ENCODE data around the gene CAMK2A.

The CAMK2A gene

DNA sequence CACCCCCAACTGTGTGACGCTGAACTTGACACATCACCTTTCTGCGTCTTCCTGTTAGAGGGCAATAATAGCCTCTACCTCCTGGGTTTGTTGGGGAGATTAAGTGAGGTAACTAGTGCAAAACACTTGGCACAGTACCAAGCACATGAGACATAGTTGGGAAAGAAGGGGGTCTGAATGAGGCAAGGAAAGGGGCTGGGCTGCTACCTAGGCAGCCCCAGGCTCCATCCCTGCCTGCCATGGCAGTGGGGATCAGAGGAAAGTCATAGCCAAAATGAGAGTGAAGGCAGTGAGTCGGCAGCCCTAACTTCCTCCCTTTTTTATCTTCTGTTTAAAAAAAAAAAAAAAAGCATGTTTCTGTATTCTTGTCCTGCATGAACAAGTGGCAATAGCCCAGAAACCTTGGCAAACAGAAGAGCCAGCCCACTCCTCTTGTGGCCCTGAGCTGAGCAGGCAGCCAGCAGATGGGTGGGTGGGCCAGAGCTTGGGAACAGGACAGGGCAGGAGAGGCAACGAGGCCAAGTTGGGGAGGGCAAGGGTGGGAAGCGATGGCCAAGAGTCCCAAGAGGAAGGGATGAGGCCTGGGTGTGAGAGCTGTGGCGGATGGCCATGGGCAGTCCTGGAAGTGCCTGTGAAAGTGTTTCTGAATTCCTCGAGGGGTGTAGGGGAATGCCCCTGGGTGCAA lies 11.4 kb downstream of the CAMK2A start:
- DNase-seq, result no peak

- no peak for DNase-seq
These were observed 12.5 kb downstream of the CAMK2A start for GRCh38 chr5:150277043-150277442.

GRCh38 chr5:150274811-150275210 lies 14.8 kb downstream of the CAMK2A start:
- DNase-seq, result no peak

DNA sequence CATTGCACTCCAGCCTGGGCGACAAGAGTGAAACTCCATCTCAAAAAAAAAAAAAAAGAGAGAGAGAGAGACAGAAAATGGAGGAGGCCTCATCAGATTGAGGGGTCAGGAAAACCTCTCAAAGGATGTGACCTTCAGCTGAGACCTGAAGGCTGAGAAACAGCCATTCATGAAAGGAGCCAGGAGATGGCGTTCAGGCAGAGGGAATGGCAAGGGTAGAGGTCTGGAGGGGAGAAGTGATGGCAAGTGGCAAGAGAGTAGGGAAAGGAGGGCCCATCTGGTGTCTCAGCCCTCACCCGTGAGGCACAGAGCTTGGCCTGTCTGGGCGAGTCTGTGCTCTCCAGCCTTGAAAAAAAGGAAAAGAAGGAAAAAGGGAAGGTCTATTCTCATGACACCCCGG lies 17.0 kb downstream of the CAMK2A start:
- no peak for DNase-seq

DNA sequence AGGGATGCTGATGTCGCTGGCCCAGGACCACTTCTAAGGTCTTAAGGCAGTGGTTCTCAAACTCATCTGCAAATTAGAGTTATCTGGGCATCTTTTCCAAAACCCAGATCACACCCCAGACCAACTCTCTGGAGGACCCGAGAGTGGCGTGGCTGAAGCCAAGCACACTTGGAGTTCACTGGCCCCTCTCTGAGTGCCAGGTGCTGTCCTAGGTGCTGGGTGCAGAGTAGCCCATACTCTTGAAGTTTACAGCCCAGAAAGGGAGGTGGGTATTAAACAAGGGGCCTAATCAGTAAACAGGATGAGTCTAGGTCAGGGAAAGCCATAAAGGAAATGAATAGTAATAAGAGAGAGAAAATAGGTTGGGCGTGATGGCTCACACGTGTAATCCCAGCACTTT lies 17.6 kb downstream of the CAMK2A start:
- DNase-seq, result no peak

- DNase-seq, result no peak
These were observed 18.3 kb downstream of the CAMK2A start for GRCh38 chr5:150271296-150271692.

GRCh38 chr5:150270541-150271295 lies 18.9 kb downstream of the CAMK2A start:
- no peak for DNase-seq

DNA sequence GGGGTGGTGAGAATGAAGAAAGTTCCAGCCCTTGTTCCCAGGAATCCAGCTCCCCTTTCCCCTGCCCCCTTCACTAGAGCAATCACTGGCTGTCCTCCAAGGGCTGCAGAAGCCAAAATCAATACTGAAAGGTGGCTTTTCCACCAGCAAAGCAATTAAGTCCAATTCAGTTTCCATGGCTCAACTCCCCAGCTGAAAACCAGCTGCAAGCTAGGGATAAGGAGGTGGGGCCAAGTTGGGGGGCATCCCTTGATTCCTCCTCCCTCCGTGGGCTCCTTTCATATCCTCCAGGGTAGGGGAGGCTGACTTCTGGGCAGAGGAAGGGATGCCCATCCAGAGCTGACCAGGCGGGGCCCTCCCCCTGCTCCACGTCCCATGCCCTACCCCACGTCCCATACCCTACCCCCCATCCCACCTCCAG lies 22.7 kb downstream of the CAMK2A start:
- no peak for DNase-seq

DNA sequence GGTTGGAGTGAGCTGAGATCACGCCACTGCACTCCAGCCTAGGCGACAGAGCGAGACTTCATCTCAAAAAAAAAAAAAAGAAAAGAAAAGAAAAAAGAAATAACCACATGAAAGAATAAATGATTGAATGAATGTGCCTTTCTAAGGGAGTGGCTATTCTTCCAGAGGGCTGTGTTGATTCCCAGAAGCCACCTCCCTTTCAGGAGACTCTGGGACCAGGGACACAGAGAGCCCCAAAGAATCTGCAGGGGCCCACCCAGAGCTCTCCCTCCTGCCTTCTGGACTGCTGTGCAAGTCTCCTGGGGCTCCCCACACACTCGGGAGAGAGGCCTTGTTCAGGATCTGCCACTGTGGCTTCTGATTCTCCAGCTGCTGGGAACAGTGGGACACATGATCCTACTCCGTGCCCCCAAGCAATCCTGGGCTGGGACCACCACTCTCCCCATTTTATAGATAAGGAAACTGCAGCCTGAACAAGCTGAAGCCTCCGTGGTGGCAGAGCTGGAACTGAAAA lies 23.6 kb downstream of the CAMK2A start:
- no peak for DNase-seq

DNA sequence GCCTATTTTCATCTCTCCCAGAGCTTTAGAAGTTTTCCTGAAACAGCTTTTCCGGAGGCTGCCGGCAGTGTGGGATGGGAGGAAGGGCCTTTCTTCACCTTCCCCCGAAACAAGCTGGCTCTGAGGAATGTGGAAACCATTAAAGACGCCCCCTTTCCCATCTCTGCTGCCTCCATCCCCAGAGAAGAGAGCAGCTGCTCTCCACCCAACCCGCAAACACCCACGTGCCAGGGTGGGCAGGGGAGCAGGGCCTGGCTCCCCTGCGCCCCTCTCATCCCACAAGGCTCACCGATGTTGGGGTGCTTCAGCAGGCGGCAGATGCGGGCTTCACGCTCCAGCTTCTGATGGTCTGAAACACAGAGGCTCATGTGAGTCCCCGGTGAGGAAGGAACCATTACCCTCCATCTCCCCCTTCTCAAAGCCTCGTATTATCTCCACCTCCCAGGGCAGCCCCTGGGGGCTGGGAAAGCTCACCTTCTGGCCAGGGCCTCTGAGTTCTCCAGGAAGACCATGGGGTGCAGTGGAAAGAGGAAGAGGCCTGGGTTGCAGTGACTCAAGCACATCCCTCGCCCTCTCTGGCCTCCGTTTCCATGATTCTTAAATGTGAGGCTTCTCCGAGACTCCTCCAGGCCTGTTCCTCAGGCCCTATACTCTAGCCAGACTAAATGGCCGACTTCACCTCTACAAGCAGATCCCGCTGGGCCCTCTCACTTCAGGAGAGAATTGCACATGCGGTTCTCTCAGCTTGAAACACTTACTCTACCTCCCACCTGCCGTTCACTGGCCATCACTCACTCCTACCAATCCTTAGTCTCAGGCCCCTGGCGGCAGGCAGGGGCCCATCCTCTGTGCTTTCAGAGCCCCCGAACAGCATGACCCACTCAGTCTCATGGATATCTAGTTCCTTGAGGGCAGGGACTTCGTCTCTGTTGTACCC lies 24.6 kb downstream of the CAMK2A start:
- DNase-seq, result no peak

GRCh38 chr5:150263801-150264621 lies 25.6 kb downstream of the CAMK2A start:
- no peak for DNase-seq

DNA sequence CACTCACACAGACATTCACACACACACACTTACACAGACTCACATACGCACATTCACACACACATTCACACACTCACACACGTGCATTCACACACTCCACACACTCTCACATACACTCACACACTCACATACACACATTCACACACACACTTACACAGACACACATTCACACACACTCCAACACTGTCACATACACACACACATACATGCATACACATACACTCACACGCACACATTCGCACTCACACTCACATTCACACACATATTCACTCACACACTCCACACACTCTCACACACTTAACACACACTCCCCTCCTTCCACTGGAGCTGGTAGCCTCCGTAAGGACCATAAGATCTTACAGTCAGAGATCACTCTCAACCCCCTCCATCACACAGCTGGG lies 26.2 kb downstream of the CAMK2A start:
- DNase-seq, result no peak

- no peak for DNase-seq
These were observed 27.1 kb downstream of the CAMK2A start for GRCh38 chr5:150262502-150262901.

DNA sequence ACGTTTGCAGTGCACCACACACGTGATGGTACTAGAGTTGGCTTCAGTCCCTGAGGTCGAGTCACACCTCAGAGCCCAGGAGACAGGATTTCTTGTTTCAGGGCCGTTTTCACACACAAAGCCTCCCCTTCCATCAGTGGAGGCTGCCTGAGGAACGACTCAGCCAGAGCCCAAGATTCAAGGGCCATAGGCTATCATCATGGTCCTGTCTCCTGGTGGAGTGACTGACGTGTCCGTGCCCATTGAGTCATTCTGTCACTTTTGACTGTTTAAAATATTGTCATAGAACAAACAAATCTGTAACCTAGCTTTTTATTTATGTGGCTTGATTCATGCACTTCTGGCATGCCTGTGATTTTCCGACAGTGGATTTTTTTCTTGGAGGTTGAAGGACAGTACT lies 28.3 kb downstream of the CAMK2A start:
- no peak for DNase-seq

GRCh38 chr5:150258130-150258529 lies 31.4 kb downstream of the CAMK2A start:
- no peak for DNase-seq

GRCh38 chr5:150257424-150257823 lies 32.1 kb downstream of the CAMK2A start:
- DNase-seq, result no peak

DNA sequence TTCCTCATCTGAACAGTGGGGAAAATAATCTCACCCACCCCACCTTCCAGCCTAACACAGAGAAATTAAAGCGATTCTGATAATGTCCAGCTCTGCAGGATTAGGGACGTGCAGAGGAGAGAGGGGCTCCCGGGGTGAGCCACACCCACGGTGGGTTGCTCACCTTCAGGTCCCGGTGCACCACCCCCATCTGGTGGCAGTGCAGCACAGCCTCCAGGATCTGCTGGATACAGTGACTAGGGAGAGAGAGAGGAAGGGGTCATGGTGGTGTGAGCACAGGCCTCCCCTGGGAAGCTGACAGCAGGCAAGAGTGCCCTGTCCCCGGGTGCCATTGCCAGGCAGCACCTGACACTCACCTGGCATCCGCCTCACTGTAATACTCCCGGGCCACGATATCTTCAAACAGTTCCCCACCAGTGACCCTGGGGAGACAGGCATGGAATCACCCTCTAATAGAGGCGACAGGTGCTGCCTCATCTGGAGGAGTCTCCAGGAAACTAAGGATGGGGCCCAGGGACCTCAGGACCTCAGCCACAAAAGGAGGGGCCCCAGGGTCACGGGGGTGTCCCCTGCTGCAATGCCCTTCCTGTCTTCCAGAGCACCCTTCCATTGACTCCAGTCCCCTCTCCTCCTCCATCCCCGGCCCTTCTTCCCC lies 33.0 kb downstream of the CAMK2A start:
- DNase-seq, result no peak

DNA sequence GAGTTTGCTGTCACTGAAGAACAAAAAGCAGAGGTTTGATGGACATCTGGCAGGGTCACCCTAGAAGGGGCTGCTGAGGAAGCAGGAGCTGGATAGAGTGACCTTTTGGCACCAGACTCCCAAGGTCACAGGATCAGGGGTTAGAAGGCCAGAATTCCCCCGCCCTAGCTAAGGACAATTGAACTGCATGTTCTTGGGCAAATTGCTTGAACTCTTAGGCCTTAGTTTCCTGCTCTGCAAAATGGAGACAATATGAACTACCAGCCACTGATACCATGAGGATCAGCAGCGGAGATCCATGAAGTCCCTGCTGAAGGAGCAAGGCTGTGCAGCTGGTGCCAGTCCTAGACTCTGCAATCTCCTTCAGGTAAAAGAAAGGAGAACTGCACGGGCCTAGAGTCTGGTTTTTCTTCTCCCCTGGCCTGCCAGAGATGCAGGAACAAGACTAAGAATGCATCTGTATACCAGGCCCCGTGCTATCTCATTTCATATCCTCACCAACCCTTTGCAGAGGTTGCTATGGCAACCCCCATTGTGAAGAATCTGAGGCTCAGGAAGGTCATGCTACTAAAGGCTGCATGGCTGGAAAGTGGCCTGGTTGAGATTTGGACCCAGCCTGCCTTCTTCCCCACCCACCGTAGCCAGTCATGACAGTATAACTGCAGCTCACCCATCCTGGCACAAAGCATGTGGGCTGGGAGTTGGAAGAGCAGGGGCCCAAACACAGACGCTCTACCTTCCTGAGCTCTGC lies 33.7 kb downstream of the CAMK2A start:
- DNase-seq, result no peak

- no peak for DNase-seq
These were observed 34.8 kb downstream of the CAMK2A start for GRCh38 chr5:150254774-150255173.

DNA sequence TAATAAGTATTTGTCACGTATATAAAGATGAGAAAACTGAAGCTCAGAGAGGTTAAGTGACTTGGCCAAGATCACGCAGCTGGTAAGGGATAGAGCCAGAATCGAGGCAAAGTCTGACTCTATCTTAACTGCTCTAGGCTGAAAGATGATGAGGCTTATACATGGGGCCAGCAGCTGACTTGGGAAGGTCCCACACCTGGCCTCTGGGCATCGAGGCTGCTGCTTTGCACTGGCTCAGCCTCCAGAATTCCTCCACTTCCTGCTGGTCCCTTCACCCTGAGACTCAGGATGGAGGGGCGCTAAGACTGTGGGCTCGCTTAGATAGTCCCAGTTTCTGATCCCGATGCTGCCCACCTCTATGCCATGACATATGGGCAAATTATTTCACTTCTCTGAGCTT lies 35.2 kb downstream of the CAMK2A start:
- no peak for DNase-seq
